GM19372 (cell line): ENCODE data around the gene SEZ6L.

Experiments used
- ATAC-seq: cut with Tn5 transposase; IDR thresholded peaks from one replicate; pipeline ENCODE4 v1.9.1; 2021; ENCODE audit warnings: mild to moderate bottlenecking, low read depth, moderate library complexity; ENCODE audit not compliant: unreplicated experiment

SEZ6L gene

DNA sequence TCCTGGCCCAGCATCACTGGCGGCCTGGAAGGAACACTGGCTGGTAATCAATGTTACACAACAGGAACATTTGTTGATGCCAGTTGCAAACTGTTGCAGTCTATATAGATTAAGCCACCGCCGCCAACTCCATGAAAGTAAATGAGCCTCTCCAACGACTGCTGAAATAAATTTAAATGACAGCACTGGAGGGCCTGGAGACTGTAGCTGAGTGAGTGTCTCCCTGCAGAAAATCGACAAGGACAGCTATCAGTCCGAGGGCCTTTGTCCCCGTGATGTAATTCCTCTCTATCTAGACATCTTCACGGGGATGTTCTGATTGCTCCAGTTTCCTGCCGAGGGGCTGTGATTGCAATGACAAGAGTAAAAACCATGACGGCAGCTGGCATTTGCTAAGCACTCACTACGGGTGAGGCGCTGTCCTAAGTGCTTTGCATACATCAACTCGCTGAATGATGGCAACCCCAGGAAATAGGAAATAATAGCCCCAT is 120.4 kb downstream of the SEZ6L start:
- ATAC-seq, result no peak

DNA sequence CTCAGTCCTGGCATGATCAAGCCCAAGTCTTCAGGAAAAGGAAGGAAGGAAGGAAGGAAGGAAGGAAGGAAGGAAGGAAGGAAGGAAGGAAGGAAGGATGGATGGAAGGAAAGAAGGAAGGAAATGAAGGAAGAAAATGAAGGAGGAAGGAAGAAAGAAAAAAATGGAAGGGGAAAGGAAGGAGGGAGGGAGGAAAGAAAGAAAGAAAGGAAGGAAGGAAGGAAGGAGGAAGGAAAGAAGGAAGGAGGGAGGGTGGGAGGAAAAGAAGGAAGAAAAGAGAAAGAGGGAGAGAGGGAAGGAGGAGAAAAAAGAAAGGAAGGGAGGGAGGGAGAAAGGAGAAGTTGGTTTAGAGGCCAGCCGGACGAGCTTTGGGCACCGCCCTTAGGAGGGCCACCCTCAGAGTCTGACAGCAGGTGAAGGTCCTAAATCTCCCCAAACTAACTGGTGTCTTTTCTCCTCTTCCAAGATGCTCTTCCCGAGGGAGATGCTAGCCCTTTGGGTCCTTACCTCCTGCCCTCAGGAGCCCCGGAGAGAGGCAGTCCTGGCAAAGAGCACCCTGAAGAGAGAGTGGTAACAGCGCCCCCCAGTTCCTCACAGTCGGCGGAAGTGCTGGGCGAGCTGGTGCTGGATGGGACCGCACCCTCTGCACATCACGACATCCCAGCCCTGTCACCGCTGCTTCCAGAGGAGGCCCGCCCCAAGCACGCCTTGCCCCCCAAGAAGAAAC is 122.8 kb downstream of the SEZ6L start:
- no peak for ATAC-seq

DNA sequence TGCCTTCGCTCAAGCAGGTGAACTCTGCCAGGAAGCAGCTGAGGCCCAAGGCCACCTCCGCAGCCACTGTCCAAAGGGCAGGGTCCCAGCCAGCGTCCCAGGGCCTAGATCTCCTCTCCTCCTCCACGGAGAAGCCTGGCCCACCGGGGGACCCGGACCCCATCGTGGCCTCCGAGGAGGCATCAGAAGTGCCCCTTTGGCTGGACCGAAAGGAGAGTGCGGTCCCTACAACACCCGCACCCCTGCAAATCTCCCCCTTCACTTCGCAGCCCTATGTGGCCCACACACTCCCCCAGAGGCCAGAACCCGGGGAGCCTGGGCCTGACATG is 123.4 kb downstream of the SEZ6L start:
- no peak for ATAC-seq

DNA sequence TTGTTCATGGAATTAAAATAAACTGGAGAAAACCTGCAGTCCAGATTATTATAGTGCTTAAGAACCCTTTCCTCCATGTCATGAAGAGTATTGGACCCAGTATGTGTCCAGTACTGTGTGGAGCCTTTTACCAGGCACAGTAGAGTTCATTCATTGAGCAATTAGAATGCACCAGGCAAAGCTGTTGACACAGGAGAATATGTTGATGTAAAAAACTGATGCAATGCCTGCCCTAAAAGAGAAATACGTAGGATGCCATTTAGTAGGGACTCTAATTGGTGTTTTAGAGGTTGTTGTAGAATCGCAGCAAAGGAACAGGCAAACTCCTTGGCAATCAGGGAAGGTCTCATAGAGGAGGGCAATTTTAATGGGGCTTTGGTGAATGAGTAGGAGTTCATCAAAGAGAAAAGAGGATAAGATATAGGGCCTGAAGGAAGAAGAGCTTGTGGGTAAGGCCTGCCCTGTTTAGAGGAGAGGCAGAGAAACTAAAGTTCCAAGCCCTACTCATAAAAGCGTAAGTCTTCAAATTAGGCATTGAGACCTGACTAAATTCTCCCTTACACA is 126.4 kb downstream of the SEZ6L start:
- no peak for ATAC-seq

DNA sequence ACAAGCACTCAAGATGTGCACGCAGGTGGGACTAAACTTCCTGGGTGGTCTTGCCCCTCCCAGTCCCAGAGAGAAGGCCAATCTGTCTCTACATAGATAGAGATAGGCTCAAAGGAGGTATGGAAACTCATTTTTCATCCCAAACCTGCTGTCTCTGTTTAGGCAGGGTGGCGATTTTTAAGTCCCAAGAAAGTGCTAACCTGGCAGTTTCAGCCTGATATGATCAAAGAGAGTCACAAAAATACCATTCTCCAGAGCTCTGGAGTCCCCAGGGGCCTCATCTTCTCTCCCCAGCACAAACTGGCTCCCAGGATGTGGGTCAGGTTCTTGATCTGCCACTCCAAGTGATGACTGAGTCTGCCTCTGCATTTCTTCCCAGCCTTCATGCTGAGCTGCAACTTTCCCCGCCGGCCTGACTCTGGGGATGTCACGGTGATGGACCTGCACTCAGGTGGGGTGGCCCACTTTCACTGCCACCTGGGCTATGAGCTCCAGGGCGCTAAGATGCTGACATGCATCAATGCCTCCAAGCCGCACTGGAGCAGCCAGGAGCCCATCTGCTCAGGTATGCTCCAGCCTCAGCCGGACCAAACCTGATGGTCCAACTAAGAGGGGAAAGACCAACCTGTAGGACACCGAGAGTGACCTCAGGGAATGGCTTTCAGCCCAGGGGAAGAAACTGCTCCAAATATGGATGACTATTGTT is 129.5 kb downstream of the SEZ6L start:
- no peak for ATAC-seq

DNA sequence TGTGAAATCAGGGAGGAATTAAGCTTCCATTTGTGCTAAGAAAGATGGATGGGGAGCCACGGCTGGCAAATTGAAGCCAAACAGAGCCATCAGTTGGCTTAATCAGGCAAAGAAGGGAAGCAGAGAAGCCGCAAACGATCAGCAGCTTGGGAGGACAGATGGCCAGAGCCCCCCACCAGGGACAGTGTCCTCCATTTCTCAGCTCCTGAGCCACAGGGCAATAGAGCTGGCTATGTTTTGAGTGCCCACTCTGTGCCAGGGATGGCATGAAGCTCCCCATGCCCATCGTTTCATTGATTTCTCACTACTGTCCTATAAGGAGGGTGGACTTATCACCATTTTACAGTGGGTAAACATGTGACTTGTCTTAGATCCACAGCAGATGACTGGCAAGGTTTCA is 133.5 kb downstream of the SEZ6L start:
- ATAC-seq, result no peak

DNA sequence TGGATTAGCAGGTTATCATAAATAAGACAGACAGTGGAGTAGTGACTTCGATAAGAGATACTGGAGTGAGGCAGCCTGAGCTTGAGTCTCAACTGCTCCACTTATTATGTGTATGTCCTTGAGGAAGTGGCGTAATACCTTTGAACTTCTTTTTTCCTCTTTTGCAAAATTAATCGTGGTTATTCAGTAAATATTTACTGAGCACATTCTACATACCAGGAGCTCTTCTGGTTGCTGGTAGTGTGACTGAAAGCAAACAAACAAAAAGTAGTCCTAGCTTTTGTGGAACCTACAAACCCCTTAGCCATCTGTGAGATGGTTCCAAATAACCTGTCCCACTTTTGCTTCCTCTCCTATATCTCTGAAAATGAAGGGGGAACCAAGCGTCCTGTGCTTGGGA is 134.2 kb downstream of the SEZ6L start:
- no peak for ATAC-seq

DNA sequence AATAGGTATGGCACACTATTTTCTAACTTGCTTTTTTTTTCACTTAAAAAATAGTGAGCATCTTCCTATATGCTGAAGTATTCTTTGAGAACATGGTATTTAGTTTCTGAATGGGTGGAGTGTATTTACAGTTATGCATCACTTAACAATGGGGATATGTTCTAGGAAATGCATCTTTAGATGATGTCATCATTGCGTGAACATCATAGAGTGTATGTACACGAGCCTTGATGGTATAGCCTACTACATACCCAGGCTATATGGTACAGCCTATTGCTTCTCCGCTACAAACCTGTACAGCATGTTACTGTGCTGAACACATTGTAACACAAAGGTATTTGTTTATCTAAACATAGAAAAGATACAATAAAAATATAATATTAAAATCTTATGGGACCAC is 135.5 kb downstream of the SEZ6L start:
- ATAC-seq, result no peak

DNA sequence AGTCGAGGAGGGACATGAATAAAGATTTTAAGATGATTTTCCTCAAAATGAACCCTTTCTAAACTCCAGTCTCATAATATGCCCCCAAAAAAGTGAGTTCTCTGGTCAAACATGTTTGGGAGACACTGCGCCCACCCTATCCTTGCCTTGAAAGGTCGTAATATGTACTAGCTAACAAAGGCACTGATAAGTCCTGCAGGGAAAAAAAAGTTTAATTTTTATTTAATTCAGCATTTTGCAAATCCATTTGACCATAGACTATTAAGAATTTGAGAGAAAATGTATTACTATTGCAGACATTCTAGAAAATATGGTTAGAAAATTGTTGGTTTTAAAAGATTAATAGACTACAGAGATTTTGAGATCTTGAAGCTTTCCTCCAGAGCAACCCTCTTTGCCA is 139.2 kb downstream of the SEZ6L start:
- ATAC-seq, result no peak

DNA sequence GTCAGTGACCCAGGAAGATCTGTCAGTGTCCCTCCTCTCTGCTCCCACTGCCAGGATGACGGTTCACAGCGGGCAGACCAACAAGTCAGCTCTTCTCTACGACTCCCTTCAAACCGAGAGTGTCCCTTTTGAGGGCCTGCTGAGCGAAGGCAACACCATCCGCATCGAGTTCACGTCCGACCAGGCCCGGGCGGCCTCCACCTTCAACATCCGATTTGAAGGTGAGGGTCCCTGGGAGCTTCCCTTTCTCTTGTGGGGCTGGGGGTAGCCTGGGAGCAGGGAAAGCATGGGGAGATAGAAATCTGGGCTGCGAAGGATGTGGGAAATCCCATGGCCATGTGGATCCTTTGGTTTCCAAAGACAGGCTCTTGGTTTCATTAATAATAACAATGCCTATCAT is 141.4 kb downstream of the SEZ6L start:
- ATAC-seq, result no peak

DNA sequence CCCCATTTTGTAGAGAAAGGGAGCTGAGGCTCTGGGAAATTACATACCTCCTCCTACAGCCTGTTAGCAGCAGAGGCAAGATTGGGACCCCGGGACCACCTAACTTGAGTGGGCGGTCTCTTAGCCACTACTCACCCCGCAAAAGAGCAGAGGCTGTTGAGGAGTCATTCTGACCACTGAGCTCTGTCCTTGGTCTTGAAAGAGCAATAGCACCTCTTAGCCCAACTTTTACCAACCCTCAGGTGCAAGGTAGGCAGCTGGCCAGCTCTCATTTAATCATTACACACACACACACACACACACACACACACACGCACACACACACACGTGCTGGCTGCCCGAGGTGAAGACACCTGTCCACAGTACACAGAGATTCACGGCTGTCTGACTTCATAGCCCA is 144.0 kb downstream of the SEZ6L start:
- ATAC-seq, result no peak

DNA sequence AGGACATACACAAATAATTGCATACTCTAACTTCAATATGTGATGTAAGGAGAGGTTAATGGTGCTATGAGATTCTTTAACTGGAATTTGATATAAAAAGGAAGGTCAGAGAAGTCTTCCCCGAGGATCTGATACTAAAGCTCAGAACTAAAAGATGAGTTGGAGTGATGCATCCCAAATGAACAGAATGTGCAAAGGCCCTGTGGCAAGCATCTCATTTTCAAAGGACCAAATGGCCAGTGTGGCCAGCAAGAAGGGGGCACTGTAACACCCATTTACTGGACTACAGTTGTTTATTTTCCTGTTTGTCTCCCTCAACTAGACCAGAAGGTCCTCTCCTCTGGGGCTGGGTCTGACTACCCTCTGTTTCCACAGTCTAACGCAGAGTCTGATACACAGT is 144.9 kb downstream of the SEZ6L start:
- no peak for ATAC-seq

DNA sequence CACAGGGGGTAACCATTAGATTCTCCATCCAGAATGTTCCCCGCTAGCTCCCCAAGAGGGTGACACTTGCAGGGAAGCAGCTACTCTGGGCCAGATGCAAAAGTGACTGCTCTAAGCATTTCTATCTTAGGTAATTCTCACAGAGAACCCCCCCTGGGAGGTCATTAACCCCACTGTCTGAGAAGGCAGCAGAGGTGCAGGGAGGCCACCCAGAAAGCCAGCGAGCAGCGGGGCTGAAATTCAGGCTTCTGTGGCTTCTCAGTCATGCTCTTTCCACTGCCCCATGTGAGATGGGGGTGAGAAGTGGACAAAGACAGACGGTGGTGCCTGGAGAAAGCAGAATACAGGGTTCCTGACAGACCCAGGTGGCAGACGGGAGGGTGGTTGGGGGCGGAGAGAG is 145.4 kb downstream of the SEZ6L start:
- ATAC-seq, result no peak

DNA sequence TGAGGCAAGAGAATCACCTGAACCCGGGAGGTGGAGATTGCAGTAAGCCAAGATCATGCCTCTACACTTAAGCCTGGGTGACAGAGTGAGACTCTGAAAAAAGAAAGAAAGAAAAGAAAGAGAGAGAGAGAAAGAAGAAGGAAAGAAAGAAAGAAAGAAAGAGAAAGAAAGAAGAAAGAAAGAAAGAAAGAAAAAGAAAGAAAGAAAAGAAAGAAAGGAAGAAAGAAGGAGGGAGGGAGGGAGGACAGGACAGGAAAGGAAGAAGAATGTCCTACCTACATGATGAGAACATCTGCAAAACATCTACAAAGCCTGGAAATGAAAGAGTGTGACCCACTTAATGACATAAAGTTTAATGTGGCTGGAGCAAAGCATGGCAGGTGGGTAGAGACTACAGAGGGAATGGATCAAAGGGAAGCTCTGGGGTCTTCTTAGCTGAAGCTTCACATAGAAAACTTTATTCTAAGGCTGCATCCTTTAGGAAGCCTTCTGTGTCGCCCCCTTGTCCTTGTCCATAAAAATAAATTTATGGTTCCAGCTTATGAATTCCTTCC is 147.5 kb downstream of the SEZ6L start:
- ATAC-seq, result no peak

DNA sequence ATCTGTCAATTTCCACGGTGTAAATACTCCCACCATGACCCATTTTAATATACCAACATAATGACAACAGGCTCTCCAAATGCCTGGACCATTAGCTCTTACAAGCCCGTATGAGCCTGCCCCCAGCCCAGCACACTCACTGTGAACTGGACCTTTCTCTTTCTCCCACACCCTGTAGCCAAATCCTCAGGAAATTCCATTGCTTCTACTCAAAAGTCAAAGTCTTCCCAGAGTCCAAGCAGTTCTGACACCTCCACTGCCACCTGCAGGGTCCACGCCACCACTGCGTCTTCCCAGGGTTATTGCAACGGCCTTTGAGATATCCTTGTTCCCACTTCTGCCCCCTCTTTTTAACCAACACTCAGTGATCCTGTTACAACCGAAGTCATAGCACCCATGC is 149.7 kb downstream of the SEZ6L start:
- ATAC-seq, result no peak

DNA sequence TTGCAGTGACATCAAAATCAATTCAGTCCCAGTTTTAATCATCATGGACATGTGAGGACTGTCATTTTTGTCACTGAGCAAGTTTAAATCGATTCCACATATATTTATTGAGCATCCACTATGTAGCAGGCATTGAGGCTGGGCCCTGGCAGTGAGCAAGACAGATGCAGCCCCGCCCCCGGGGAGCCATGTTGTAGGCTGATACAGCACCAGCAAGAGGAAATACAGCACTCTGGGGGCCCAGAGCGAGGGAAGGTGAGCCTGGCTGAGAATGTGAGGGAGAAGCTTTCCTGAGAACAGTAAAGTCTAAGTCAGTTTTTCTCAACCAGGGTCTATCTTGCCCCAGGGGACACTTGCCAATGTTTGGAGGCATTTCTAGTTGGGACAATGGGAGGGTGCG is 151.2 kb downstream of the SEZ6L start:
- no peak for ATAC-seq

DNA sequence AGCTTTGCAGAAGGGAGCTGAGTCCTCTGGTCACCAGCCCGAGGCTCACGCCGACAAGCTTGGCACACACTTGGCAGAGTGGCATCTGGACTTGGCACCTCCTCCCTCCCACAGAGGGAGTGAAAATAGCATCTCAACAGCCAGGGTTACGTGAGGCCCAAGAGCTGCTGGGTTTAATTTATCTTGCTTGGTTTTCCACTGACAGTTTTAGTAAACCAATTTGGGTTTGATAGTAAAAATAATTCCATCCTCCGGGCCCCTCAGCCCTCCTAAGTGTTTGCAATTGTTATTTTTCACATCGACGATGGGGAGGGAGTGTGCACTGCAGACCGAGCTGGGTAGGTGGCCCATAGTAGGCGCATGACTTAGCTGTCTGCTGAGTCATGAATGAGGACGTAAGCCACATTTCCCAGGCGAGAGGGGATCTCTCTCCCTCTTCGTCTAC is 152.2 kb downstream of the SEZ6L start:
- ATAC-seq, result no peak

DNA sequence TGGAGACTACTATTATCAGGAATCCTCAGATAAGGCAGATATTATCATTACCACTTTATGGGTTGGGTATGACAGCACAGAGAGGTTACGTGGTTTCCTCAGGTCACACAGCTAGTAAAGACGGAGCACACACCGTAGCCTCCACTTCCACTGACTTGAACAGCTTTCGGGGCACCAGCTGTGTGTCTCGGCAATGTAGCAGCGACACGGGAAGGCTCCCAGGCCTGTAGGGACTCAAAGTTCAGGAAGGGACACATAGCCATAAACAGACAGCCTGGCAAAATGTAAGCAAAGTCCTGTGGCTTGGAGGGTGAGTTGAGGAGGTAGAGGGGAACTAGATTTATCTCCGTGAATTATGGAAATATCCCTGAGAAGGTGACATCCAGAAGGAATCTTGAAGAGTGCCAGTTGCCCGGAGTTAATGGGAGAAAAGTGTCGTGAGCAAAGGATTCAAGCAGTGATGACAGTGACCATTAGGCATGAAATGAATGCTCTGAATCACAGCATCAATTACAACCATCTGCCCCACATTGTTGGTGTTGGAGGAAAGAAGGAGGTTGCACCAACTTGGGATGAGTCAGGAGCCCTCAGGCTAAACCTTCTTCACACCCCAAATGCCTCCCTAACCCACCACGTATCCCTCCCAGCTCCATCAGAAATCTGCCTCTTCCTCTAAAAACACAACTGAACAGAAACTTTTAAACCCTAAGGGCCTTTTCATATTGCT is 153.1 kb downstream of the SEZ6L start:
- no peak for ATAC-seq

DNA sequence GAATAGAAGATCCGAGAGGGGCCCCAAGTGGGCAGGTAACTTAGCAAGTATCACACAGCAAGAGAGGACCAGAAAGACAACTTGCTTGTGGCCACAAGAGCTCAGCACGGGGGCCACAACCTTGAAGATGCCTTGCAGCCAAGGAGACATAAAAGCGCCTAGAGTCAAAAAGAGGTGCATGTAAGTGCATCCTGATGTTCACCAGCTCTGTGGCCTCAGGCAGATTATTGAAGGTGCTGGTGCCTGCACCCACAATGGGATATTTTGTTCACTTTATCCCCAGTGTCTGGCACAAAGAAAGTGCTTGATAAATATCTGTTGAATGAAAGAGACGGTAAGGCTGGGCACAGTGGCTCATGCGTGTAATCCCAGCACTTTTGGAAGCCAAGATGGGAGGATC is 153.8 kb downstream of the SEZ6L start:
- ATAC-seq, result no peak

DNA sequence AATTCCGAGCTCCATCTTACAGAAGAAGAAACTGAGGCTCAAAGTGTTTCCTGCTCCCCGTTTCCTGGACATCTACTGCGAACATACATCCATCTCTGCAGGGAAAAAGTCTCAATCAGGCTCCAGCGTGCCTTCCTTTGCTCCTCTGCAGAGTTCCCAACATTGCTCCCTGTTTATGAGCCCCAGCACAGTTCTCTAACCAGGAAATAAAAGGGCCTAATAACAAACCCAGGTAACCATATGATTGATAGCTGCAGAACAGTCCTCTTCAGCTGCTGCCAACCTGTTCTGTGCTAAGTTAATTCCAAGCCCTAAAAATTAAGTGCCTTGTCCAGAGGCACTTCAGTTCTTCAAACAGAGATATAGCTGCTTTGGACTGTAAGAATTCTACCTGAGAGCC is 154.9 kb downstream of the SEZ6L start:
- no peak for ATAC-seq

DNA sequence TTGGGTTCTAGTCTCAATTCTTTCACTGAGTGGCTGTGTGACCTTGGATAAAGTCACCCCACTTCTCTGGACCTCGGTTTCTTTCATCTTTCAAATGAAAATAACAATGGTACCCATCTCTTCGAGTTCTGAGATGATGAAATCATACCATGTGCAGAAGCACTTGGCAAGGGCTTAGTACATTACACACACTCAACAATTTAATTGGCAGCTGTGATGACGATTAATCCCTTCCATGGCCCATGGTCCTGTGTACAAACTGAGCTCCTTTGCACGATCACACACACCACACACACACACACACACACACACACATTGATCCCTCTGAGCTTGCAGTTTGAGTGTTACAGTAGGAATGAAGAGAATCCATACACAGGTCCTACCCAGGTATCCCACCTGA is 156.4 kb downstream of the SEZ6L start:
- ATAC-seq, result no peak
